WTC11 (cell line): ENCODE results near the gene PPM1M. TPM values are rescaled to one million over a fixed set of nuclear protein-coding genes. Genes with fewer than 3 reads are reported as not detected.

Experiments
- ATAC-seq: fragments of 200-7000 bp; cut with Tn5 transposase; 2 replicates; pipeline ENCODE4 v1.10.0; 2021; ENCODE audit warnings: mild to moderate bottlenecking, moderate library complexity
- CTCF ChIA-PET: fragments of 300-600 bp; sonication (Branson Sonifier 250); formaldehyde crosslinking; loops from one replicate; lab custom pipeline; 2021; ENCODE audit warnings: antibody characterized with exemption; lab: Charles Lee
- POLR2A ChIA-PET: fragments of 350-600 bp; sonication (Branson Sonifier 250); formaldehyde crosslinking; loops from one replicate; lab custom pipeline; 2021; ENCODE audit warnings: antibody characterized with exemption; lab: Charles Lee
- DNase-seq: peaks from one replicate; pipeline ENCODE4 v3.0.0; 2021; ENCODE audit warnings: low spot score
- H3K27ac Mint-ChIP-seq: 2 replicates; pipeline ENCODE4 v1.8.0; 2021; ENCODE audit warnings: mixed read lengths
- H3K27me3 Mint-ChIP-seq: 2 replicates; pipeline ENCODE4 v1.8.0; 2021; ENCODE audit warnings: low read depth, mild to moderate bottlenecking, moderate library complexity, mixed read lengths
- H3K36me3 Mint-ChIP-seq: 2 replicates; pipeline ENCODE4 v1.8.0; 2021; ENCODE audit warnings: mixed read lengths
- H3K4me1 Mint-ChIP-seq: 2 replicates; pipeline ENCODE4 v1.8.0; 2022; ENCODE audit warnings: mixed read lengths
- H3K4me3 Mint-ChIP-seq: 2 replicates; pipeline ENCODE4 v1.8.0; 2021; ENCODE audit warnings: mild to moderate bottlenecking, moderate library complexity, mixed read lengths
- H3K9me3 Mint-ChIP-seq: 2 replicates; pipeline ENCODE4 v1.8.0; 2021; ENCODE audit warnings: mixed read lengths
- CBFB ChIP-seq: sonication (generic); formaldehyde crosslinking; IDR thresholded peaks from 2 replicates; pipeline ENCODE4 v1.8.1; 2022; ENCODE audit warnings: mild to moderate bottlenecking, low read depth, missing genetic modification reagents
- CREB1 ChIP-seq: sonication (generic); formaldehyde crosslinking; IDR thresholded peaks from 2 replicates; pipeline ENCODE4 v1.8.0; 2023; ENCODE audit warnings: mild to moderate bottlenecking, missing genetic modification reagents
- ETV6 ChIP-seq: sonication (generic); formaldehyde crosslinking; IDR thresholded peaks from 2 replicates; pipeline ENCODE4 v1.8.1; 2022; ENCODE audit warnings: mild to moderate bottlenecking, missing genetic modification reagents
- GTF2I ChIP-seq: fragments of 250-450 bp; sonication (Bioruptor Pico); conservative IDR thresholded peaks from 2 replicates; pipeline ENCODE4 v1.4.0; 2021; ENCODE audit warnings: mild to moderate bottlenecking
- MXD4 ChIP-seq: fragments of 250-450 bp; sonication (Bioruptor Pico); IDR thresholded peaks from 2 replicates; pipeline ENCODE4 v1.8.0; 2021; ENCODE audit warnings: mild to moderate bottlenecking, moderate library complexity, borderline replicate concordance
- NR3C1 ChIP-seq: sonication (generic); formaldehyde crosslinking; conservative IDR thresholded peaks from 2 replicates; pipeline ENCODE4 v1.8.1; 2023; ENCODE audit warnings: low read depth, mild to moderate bottlenecking, missing genetic modification reagents
- OVOL2 ChIP-seq: fragments of 250-450 bp; sonication (Bioruptor Pico); IDR thresholded peaks from 2 replicates; pipeline ENCODE4 v1.9.0; 2021; ENCODE audit warnings: mild to moderate bottlenecking, borderline replicate concordance
- SP1 ChIP-seq: sonication (generic); formaldehyde crosslinking; conservative IDR thresholded peaks from 2 replicates; pipeline ENCODE4 v1.8.1; 2022; ENCODE audit warnings: missing genetic modification reagents
- TCF7 ChIP-seq: sonication (generic); formaldehyde crosslinking; IDR thresholded peaks from 2 replicates; pipeline ENCODE4 v1.8.0; 2022; ENCODE audit warnings: mild to moderate bottlenecking, low read depth, missing genetic modification reagents, moderate library complexity
- ZNF232 ChIP-seq: sonication (generic); formaldehyde crosslinking; IDR thresholded peaks from 2 replicates; pipeline ENCODE4 v1.8.0; 2022; ENCODE audit warnings: mild to moderate bottlenecking, missing genetic modification reagents
- ZNF263 ChIP-seq: sonication (generic); formaldehyde crosslinking; IDR thresholded peaks from 2 replicates; pipeline ENCODE4 v1.8.1; 2022; ENCODE audit warnings: low read depth, mild to moderate bottlenecking, moderate library complexity, missing genetic modification reagents
- ZNF317 ChIP-seq: sonication (generic); formaldehyde crosslinking; IDR thresholded peaks from 2 replicates; pipeline ENCODE4 v1.8.1; 2023; ENCODE audit warnings: low read depth, mild to moderate bottlenecking, moderate library complexity, missing genetic modification reagents, borderline replicate concordance
- total RNA-seq: library from RNA; stranded (reverse); gene quantifications from 3 replicates; pipeline ENCODE4 v1.2.3, GENCODE V29; 2021
- TF ChIP-seq, protein P1 (sequence below): sonication (generic); formaldehyde crosslinking; IDR thresholded peaks from 2 replicates; pipeline ENCODE4 v1.8.0; 2022; ENCODE audit warnings: mild to moderate bottlenecking, missing genetic modification reagents
- TF ChIP-seq, protein P2 (sequence below): sonication (generic); formaldehyde crosslinking; IDR thresholded peaks from 2 replicates; pipeline ENCODE4 v1.8.1; 2023; ENCODE audit warnings: mild to moderate bottlenecking, moderate library complexity, missing genetic modification reagents
- TF ChIP-seq, protein P3 (sequence below): sonication (generic); formaldehyde crosslinking; IDR thresholded peaks from 2 replicates; pipeline ENCODE4 v1.8.0; 2023; ENCODE audit warnings: missing genetic modification reagents, mild to moderate bottlenecking, borderline replicate concordance
- TF ChIP-seq, protein P4 (sequence below): fragments of 250-450 bp; sonication (Bioruptor Pico); IDR thresholded peaks from 2 replicates; pipeline ENCODE4 v1.9.0; 2021; ENCODE audit warnings: mild to moderate bottlenecking, borderline replicate concordance
- TF ChIP-seq, protein P5 (sequence below): sonication (generic); formaldehyde crosslinking; IDR thresholded peaks from 2 replicates; pipeline ENCODE4 v1.8.1; 2023; ENCODE audit warnings: mild to moderate bottlenecking, missing genetic modification reagents, borderline replicate concordance
- TF ChIP-seq, protein P6 (sequence below): sonication (generic); formaldehyde crosslinking; conservative IDR thresholded peaks from 2 replicates; pipeline ENCODE4 v1.8.1; 2023; ENCODE audit warnings: mild to moderate bottlenecking, low read depth, missing genetic modification reagents, moderate library complexity

The PPM1M gene
- total RNA-seq, 1 experiment from 2014 or later = 7.0 TPM

DNA sequence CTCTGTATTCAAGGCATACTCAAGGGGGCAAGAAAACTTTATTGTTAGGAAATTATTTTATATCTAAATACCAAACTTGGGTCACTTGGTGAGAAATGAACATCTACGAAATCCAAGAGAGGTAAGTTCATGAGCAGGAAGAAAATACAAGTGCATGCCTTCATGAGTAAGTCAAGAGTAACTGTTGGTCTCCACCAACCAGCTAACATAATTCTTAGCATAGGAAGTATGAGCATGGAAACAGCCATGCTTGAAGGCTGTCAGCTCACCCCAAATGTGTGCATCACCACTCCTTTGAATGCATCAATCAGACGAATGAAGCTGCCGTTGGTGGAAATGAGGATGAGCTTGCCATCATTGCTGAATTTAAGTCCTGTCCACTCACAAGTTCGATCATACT is 13.9 kb downstream of the PPM1M start (continued):
- no peak for TF ChIP-seq ZNF232 (CRISPR knock-in tag)
- TF ChIP-seq ZNF263 (CRISPR knock-in tag) = no peak
- TF ChIP-seq GTF2I (CRISPR knock-in tag) = no peak
- TF ChIP-seq, protein P1, sequence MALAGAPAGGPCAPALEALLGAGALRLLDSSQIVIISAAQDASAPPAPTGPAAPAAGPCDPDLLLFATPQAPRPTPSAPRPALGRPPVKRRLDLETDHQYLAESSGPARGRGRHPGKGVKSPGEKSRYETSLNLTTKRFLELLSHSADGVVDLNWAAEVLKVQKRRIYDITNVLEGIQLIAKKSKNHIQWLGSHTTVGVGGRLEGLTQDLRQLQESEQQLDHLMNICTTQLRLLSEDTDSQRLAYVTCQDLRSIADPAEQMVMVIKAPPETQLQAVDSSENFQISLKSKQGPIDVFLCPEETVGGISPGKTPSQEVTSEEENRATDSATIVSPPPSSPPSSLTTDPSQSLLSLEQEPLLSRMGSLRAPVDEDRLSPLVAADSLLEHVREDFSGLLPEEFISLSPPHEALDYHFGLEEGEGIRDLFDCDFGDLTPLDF (CRISPR knock-in tag) = no peak
- no peak for TF ChIP-seq ZNF317 (CRISPR knock-in tag)
- TF ChIP-seq OVOL2 = no peak
- no peak for TF ChIP-seq ETV6
- TF ChIP-seq TCF7 (CRISPR knock-in tag) = no peak
- TF ChIP-seq, protein P2, sequence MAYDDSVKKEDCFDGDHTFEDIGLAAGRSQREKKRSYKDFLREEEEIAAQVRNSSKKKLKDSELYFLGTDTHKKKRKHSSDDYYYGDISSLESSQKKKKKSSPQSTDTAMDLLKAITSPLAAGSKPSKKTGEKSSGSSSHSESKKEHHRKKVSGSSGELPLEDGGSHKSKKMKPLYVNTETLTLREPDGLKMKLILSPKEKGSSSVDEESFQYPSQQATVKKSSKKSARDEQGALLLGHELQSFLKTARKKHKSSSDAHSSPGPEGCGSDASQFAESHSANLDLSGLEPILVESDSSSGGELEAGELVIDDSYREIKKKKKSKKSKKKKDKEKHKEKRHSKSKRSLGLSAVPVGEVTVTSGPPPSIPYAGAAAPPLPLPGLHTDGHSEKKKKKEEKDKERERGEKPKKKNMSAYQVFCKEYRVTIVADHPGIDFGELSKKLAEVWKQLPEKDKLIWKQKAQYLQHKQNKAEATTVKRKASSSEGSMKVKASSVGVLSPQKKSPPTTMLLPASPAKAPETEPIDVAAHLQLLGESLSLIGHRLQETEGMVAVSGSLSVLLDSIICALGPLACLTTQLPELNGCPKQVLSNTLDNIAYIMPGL (CRISPR knock-in tag) = no peak
- TF ChIP-seq MXD4 = no peak
- TF ChIP-seq CBFB (CRISPR knock-in tag) = no peak
- TF ChIP-seq, protein P3, sequence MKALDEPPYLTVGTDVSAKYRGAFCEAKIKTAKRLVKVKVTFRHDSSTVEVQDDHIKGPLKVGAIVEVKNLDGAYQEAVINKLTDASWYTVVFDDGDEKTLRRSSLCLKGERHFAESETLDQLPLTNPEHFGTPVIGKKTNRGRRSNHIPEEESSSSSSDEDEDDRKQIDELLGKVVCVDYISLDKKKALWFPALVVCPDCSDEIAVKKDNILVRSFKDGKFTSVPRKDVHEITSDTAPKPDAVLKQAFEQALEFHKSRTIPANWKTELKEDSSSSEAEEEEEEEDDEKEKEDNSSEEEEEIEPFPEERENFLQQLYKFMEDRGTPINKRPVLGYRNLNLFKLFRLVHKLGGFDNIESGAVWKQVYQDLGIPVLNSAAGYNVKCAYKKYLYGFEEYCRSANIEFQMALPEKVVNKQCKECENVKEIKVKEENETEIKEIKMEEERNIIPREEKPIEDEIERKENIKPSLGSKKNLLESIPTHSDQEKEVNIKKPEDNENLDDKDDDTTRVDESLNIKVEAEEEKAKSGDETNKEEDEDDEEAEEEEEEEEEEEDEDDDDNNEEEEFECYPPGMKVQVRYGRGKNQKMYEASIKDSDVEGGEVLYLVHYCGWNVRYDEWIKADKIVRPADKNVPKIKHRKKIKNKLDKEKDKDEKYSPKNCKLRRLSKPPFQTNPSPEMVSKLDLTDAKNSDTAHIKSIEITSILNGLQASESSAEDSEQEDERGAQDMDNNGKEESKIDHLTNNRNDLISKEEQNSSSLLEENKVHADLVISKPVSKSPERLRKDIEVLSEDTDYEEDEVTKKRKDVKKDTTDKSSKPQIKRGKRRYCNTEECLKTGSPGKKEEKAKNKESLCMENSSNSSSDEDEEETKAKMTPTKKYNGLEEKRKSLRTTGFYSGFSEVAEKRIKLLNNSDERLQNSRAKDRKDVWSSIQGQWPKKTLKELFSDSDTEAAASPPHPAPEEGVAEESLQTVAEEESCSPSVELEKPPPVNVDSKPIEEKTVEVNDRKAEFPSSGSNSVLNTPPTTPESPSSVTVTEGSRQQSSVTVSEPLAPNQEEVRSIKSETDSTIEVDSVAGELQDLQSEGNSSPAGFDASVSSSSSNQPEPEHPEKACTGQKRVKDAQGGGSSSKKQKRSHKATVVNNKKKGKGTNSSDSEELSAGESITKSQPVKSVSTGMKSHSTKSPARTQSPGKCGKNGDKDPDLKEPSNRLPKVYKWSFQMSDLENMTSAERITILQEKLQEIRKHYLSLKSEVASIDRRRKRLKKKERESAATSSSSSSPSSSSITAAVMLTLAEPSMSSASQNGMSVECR (CRISPR knock-in tag) = no peak

DNA sequence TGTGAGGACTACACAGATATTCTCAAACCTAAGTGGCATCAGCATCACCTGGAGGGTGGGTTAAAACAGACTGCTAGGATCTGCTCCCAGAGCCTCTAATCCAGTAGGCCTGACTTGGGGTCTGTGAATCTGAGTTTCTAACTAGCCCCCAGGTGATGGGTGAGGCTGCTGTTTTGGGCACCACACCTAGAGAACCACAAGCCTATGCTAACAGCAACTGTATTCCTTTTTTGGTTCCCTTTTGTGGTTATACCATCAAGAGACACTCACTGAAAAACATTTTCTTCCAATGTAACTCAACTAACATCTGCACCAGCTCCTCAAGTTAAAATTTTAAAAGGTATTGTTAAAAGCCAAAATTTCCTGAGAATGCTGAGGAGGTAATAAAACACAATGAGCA is 16.9 kb downstream of the PPM1M start:
- Mint-ChIP-seq H3K9me3 (no peaks in the 10 kb centered on the region), H3K27me3 (no peaks in the 10 kb centered on the region), H3K27ac (no peak overlapping the region), H3K4me3 (no peak overlapping the region), H3K36me3 (peaks cover 91% of the 10 kb centered on the region), H3K4me1 (no peaks in the 10 kb centered on the region)
- DNase-seq (no peak), ATAC-seq (no peak)
- ChIA-PET CTCF (interaction anchor here (2.5 kb wide), 1 partner anchor 42 kb away, joined by 7 read pairs; no protein-coding TSS in a partner anchor), POLR2A (no interaction called here)
- TF ChIP-seq, protein P4, sequence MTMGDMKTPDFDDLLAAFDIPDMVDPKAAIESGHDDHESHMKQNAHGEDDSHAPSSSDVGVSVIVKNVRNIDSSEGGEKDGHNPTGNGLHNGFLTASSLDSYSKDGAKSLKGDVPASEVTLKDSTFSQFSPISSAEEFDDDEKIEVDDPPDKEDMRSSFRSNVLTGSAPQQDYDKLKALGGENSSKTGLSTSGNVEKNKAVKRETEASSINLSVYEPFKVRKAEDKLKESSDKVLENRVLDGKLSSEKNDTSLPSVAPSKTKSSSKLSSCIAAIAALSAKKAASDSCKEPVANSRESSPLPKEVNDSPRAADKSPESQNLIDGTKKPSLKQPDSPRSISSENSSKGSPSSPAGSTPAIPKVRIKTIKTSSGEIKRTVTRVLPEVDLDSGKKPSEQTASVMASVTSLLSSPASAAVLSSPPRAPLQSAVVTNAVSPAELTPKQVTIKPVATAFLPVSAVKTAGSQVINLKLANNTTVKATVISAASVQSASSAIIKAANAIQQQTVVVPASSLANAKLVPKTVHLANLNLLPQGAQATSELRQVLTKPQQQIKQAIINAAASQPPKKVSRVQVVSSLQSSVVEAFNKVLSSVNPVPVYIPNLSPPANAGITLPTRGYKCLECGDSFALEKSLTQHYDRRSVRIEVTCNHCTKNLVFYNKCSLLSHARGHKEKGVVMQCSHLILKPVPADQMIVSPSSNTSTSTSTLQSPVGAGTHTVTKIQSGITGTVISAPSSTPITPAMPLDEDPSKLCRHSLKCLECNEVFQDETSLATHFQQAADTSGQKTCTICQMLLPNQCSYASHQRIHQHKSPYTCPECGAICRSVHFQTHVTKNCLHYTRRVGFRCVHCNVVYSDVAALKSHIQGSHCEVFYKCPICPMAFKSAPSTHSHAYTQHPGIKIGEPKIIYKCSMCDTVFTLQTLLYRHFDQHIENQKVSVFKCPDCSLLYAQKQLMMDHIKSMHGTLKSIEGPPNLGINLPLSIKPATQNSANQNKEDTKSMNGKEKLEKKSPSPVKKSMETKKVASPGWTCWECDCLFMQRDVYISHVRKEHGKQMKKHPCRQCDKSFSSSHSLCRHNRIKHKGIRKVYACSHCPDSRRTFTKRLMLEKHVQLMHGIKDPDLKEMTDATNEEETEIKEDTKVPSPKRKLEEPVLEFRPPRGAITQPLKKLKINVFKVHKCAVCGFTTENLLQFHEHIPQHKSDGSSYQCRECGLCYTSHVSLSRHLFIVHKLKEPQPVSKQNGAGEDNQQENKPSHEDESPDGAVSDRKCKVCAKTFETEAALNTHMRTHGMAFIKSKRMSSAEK (CRISPR knock-in tag) = no peak
- TF ChIP-seq CBFB (CRISPR knock-in tag) (no peak), CREB1 (CRISPR knock-in tag) (no peak), NR3C1 (CRISPR knock-in tag) (no peak), OVOL2 (no peak), SP1 (CRISPR knock-in tag) (no peak)
- TF ChIP-seq, protein P5, sequence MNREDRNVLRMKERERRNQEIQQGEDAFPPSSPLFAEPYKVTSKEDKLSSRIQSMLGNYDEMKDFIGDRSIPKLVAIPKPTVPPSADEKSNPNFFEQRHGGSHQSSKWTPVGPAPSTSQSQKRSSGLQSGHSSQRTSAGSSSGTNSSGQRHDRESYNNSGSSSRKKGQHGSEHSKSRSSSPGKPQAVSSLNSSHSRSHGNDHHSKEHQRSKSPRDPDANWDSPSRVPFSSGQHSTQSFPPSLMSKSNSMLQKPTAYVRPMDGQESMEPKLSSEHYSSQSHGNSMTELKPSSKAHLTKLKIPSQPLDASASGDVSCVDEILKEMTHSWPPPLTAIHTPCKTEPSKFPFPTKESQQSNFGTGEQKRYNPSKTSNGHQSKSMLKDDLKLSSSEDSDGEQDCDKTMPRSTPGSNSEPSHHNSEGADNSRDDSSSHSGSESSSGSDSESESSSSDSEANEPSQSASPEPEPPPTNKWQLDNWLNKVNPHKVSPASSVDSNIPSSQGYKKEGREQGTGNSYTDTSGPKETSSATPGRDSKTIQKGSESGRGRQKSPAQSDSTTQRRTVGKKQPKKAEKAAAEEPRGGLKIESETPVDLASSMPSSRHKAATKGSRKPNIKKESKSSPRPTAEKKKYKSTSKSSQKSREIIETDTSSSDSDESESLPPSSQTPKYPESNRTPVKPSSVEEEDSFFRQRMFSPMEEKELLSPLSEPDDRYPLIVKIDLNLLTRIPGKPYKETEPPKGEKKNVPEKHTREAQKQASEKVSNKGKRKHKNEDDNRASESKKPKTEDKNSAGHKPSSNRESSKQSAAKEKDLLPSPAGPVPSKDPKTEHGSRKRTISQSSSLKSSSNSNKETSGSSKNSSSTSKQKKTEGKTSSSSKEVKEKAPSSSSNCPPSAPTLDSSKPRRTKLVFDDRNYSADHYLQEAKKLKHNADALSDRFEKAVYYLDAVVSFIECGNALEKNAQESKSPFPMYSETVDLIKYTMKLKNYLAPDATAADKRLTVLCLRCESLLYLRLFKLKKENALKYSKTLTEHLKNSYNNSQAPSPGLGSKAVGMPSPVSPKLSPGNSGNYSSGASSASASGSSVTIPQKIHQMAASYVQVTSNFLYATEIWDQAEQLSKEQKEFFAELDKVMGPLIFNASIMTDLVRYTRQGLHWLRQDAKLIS (CRISPR knock-in tag) = no peak
- TF ChIP-seq, protein P6, sequence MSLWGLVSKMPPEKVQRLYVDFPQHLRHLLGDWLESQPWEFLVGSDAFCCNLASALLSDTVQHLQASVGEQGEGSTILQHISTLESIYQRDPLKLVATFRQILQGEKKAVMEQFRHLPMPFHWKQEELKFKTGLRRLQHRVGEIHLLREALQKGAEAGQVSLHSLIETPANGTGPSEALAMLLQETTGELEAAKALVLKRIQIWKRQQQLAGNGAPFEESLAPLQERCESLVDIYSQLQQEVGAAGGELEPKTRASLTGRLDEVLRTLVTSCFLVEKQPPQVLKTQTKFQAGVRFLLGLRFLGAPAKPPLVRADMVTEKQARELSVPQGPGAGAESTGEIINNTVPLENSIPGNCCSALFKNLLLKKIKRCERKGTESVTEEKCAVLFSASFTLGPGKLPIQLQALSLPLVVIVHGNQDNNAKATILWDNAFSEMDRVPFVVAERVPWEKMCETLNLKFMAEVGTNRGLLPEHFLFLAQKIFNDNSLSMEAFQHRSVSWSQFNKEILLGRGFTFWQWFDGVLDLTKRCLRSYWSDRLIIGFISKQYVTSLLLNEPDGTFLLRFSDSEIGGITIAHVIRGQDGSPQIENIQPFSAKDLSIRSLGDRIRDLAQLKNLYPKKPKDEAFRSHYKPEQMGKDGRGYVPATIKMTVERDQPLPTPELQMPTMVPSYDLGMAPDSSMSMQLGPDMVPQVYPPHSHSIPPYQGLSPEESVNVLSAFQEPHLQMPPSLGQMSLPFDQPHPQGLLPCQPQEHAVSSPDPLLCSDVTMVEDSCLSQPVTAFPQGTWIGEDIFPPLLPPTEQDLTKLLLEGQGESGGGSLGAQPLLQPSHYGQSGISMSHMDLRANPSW (CRISPR knock-in tag) = no peak
